ENCODE results near the gene C1QC.

C1QC gene

DNA sequence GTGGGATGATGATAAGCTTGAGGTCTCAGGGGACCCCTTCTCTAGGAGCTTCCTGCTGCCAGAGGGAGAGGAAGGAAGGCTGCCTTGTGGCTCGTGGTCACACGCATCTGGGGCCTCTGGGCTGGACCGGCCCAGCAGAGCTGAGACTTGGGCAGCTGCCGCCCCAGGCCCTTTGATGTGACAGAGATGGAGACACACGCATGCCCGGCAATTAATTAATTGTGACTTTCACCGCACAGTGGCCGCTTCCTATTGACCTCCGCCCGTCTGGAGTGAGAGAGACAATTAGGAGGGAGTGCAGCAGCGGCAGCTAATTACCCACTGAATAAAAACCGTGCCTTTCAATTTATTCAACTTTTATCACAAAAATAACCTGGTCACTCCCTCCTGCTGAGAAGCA lies 23.6 kb upstream of the C1QC start:
- no peak for DNase-seq

GRCh38 chr1:22621761-22622160 lies 21.7 kb upstream of the C1QC start:
- no peak for DNase-seq

GRCh38 chr1:22625262-22625925 lies 18.0 kb upstream of the C1QC start:
- DNase-seq = no peak

DNA sequence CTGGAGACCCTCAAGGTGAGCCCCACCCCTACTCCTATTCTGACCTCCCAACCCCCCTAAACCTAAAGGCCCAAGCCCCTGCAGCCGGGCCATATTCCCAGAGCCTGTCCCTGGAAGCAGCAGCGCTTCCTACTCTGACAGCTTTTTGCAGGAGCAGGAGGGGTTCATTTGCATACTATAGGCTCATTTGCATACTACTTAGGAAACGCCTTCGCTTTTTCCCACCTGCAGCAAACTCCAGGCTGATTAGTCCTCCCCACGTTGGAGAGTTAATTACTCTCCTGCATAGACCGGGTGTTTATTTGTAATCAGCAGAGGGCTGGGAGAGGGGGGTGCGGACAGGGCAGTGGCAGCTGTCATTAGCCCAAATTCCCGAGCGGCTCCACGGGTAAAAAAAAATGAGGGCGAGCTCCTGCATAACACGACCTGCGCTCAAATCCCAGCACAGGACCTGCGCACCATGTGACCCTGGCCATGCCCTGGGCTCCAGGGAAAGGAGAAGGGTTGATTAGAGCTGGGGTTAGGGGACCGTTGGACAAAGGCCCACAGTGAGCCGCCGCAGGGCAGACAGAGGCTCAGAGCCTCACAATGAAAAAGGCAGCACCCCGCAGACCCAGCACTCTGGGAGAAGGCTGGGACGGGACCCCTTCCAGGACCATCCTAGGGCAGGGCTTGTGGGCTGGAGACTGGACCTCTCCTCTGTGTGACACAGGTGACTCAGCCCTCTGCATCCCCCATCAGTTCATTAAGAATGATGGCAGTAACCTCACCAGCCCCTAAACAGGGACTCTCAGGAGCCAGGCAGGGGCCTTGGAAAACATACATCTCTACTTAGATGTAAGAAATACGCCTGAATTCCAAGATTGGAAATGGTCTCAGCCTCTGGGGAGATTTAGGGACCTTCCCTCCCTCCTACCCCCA lies 16.9 kb upstream of the C1QC start:
- DNase-seq = no peak

DNA sequence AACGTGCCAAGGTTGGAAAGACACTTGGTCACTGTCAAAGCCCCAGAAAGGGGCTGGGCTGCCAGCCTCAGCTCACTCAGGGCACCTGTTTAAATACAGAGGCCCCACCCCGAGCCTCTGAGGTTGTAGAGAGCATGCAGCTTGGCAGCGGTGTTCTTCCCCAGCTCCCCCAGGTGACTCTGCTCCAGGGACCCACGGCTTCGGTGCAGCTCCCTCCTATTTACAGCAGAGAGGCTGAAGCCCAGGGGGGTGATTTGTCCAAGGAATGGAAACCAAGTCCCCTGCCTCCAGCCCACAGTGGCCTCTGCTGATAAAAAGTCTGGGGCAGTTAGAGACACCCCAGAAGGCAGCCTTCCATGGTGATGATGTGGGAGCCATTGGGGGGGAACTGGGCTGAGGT lies 16.1 kb upstream of the C1QC start:
- no peak for DNase-seq

DNA sequence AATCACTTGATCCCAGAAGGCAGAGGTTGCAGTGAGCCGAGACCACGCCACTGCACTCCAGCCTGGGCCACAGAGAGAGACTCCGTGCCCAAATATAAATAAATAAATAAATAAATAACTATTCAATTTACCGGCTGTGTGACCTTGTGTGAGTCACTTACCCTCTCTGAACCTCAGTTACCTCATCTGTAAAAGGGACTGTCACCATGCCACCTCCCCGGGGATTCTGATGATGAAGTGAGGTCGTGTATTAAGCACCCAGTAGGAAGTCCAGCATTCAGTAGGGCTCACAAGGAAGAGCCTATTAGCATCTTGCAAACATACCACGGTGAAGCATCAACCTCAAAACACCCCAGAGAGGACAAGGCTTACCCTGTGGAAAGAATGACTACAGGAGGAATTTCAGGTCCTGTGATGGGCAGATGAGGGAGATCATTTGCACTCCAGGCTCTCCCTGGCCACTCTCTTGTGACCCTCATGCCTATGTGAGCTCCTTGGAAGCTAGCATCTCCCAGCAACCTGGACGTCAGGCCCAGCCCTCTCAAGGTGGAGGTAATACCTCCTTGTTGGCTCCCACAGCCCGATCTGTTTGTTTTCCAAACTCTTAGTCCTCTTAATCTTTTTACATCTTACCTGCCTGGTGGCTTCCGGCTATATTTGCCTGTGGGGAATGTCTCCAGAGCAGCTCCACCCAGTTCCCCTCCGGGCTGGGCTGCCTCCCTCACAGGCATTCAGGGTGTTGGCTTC lies 14.6 kb upstream of the C1QC start:
- no peak for DNase-seq

- no peak for DNase-seq
Measured at GRCh38 chr1:22629886-22630285, 13.5 kb upstream of the C1QC start.

DNA sequence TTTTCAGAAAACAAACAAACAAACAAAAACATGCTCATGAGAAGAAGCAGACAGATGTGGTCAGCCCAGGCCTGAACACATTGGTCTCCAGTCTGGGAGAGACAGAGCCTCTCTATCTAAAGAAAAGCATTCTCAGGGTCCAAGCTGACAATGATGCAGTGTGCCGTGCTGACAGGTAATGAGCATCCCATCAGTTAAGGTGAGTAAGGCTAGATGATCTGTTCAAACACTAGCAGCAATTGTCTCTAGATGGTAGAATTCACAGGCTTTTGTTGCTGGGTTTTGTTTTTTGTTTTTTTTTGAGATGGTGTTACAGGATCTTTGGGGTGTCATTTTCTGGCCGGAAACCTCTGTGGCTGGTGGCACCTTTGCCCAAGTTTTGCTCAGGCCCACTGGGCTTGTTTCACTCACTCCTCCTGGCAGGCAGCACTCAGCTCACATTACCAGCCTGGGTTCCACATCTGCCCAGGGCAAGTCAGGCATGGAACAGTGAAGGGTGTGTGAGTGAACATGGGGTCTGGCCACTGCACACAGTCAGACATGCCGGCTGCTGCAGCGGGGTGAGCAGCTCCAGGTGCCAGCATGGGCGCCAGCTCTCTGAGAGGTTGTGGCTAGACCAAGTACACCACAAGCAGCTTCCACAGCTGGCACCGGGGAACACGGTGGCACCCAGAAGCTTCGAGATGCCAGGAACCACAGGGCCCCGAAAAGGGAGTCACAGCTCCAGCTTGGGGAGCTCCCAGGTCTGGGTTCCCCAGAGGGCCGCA lies 9.6 kb upstream of the C1QC start:
- DNase-seq = no peak

GRCh38 chr1:22635436-22635835 lies 8.0 kb upstream of the C1QC start:
- no peak for DNase-seq

GRCh38 chr1:22636353-22636752 lies 7.1 kb upstream of the C1QC start, which contains the start of gene C1QA:
Gene C1QA (plus strand): TSS chr1:22636628. CDS start chr1:22637617, 989 bp downstream.
- DNase-seq = no peak

- no peak for DNase-seq
Measured at GRCh38 chr1:22636927-22637326, 6.5 kb upstream of the C1QC start.

GRCh38 chr1:22637907-22638445 lies 5.5 kb upstream of the C1QC start:
- DNase-seq = no peak

DNA sequence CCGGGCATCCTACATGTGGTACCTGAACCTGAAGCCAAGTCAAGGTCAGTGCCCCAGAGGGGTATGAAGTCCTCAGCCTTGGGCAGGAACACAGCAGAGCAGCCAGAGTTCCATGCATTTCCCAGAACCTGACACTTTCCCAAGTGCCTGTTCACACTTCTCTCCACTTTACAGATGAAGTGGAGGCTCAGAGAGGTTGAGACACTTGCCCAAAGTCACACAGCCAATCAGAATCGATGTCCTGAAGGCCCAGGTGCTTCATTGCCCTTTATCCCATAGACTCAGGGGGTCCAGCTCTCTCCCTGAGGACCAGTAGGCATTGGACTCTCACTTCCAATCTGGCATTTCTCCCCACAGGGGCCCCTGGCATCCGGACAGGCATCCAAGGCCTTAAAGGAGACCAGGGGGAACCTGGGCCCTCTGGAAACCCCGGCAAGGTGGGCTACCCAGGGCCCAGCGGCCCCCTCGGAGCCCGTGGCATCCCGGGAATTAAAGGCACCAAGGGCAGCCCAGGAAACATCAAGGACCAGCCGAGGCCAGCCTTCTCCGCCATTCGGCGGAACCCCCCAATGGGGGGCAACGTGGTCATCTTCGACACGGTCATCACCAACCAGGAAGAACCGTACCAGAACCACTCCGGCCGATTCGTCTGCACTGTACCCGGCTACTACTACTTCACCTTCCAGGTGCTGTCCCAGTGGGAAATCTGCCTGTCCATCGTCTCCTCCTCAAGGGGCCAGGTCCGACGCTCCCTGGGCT lies 4.8 kb upstream of the C1QC start:
- DNase-seq = no peak

DNA sequence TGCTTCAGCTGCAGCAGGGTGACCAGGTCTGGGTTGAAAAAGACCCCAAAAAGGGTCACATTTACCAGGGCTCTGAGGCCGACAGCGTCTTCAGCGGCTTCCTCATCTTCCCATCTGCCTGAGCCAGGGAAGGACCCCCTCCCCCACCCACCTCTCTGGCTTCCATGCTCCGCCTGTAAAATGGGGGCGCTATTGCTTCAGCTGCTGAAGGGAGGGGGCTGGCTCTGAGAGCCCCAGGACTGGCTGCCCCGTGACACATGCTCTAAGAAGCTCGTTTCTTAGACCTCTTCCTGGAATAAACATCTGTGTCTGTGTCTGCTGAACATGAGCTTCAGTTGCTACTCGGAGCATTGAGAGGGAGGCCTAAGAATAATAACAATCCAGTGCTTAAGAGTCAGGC lies 4.1 kb upstream of the C1QC start:
- DNase-seq = peak; percentile 25

DNA sequence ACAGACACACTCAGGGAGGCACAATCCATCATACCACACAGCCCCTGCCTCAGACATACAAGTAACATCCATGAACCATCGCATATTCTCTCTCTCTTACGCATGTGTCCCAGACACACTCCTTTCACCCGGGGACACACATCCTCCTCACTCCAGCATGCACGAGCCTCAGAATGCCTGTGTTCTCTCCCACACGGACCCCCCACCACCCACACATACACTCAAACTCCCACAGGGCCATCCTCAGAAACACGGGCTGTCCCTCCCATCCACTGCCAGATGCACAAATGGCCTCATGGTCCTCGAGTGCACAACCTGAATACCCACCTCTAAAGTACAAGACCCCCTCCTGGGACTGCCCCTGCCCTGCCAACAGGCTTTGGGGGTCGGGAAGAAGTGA lies 2.2 kb upstream of the C1QC start:
- no peak for DNase-seq

DNA sequence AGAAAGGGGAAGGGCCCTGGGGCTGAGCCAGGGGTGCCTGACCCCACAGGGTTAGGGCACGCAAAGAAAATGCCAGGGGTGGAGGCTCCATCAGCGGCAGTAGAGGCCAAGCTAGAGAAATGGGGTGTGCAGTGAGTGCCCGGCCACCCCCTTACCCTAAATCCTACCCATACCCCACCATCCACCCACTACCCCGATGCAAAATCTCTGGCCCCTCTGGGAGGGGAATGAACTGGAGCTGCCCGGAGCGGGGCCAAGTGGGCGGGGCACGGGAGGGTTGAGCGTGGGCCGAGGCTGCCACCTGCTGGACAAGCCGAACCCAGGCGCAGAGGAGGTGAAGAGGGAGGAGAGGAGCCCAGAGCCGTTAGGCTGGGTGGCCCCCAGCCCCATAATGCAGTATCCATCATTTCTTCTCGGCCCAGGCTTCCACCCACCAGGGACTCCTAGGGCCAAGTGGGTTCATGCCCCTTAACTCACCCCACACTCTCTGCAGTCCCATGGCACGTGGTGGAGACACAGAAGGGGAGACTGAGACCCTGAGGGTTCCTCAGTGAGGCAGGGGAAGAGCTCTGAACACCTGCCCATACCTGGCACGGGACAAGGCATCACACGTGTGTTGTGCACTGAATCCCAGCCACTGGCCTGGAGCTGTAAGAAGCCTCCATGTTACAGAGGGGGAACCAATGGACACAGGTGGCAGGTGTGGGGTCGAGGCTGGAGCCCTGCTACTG lies 1.4 kb upstream of the C1QC start:
- no peak for DNase-seq

- no peak for DNase-seq
Measured at GRCh38 chr1:22643928-22644327, 495 bp downstream of the C1QC start.

GRCh38 chr1:22645931-22646330 lies 2.5 kb downstream of the C1QC start:
- no peak for DNase-seq

GRCh38 chr1:22646384-22646783 lies 3.0 kb downstream of the C1QC start:
- no peak for DNase-seq

DNA sequence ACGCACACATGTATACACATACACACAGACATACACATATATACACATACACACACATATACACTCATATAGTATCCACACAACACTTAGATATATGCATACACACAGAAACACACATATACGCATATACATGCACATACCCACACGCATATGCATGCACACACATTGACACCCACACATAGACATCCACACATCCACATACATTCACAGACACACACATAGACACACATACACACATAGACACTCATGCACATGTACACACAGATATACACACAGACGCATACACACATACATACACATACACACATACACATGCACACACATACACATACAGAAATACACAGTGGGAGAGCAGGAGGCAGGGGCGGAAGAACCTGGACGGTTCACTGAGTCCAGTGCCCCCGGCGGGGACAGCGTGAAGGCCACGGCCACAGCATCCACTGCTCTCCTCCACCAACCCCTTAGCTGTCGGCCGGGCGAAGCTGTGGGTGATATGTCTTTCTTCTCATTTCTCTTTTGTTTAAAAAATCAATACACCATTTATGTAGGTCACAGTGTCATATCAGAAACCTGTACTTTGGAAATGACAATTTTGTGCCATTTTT lies 6.8 kb downstream of the C1QC start:
- no peak for DNase-seq
